Fibroblast of skin of left biceps (primary cell): ENCODE results near the gene C10orf143.
"Not testable (repeated sequence)": the region's sequence is repeated elsewhere in the genome, so short reads cannot be mapped to it uniquely, and the experiment has no call there.

Source experiments
- DNase-seq, 2 experiments: peaks; one replicate each; pipeline ENCODE4 v3.0.0-alpha.2; 2013; ENCODE audit warnings: low read depth in 2 of 2

The C10orf143 gene

GRCh38 chr10:130110246-130111112 lies at the start of gene C10orf143:
C10orf143 (minus strand) TSS chr10:130110830; CDS start chr10:130110772, 58 bp downstream.
- peak; percentile 91 to 95 for DNase-seq

DNA sequence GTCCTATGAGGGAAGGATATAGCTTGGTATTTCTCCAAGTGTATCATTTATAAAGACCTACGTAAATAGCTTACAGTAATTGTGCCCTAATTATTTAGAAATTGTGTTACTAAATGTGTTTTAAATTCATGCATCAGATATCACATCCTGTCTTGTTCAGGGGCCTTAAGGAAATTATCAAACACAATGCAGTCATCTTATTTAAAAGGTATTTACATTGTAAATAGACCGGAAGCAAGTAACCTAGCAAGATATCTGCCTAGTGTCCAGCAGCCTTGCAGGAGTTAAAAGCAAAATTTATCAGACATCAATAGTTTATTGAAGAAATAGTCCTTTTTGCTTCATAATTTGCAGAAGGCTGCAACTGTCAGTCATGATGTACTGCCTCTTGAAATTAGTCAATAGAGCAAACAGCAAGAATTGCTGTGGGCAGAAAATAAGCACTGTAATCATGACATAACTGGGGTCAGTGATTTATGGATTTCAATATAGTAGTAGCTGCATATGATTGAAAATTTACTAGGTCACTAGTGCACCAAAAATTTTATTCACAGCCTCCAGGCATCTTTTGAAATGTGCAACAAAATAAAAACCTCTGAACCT lies 48.7 kb upstream of the C10orf143 start:
- DNase-seq = no peak

DNA sequence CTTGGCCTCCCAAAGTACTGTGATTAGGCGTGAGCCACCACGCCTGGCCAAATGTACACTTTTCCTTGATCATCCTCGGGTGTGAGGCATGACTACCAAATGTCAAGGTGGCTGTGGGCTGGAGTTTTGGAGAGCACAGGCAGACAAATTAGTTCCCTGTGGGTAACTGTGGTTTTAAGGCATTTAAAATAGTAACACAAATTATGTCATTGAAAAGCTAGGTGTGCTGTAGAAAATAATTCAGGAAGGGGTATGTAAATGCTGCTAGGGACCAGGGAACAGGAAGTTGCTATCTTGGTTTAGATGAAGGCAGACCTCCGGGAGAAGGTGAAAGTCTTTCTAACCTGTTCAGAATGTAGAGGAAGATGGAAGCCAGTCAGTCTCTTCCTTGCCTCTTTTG lies 35.4 kb upstream of the C10orf143 start:
- DNase-seq = no peak

GRCh38 chr10:130141878-130142277 lies 31.2 kb upstream of the C10orf143 start:
- DNase-seq = no peak

DNA sequence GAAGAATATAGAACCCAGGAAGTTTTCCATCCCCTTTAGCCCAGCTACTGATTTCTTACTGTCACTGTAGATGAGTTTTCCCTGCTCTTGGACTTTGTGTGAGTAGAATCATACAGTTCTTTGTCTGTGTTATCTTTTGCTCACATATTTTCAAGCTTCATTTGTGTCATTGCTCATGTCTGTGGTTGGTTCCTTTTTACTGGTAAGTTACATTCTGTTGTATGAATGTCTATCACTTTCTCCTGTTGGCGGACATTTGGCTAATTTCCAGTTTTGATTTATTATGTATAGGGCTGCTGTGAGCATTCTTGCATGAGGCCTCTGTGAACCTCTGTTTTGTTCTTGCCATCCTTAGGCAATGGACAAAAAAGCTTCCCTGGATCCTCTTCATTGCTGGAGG lies 30.8 kb upstream of the C10orf143 start:
- DNase-seq = no peak

- DNase-seq = no peak
Measured at GRCh38 chr10:130141038-130141437, 30.4 kb upstream of the C10orf143 start.

- DNase-seq = no peak
Measured at GRCh38 chr10:130140425-130140824, 29.8 kb upstream of the C10orf143 start.

DNA sequence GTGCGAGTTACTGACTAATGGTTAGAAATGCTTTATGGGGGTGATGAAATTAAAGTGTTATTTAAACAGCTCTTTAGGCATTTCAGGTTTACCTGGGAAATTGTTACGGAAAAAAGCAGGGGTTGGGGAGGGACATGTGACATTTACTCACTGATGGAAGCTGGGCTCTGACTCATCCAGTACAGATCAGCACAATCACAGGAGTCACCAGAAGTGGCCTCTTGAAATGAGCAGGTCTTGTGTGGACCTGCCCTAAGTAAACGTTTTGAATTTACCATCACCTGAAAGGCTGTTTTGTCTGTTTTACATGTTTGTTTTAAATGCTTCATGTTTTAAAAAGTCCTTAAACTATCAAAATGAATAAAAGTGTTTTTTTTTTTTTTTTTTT lies 27.8 kb upstream of the C10orf143 start:
- no peak for DNase-seq

DNA sequence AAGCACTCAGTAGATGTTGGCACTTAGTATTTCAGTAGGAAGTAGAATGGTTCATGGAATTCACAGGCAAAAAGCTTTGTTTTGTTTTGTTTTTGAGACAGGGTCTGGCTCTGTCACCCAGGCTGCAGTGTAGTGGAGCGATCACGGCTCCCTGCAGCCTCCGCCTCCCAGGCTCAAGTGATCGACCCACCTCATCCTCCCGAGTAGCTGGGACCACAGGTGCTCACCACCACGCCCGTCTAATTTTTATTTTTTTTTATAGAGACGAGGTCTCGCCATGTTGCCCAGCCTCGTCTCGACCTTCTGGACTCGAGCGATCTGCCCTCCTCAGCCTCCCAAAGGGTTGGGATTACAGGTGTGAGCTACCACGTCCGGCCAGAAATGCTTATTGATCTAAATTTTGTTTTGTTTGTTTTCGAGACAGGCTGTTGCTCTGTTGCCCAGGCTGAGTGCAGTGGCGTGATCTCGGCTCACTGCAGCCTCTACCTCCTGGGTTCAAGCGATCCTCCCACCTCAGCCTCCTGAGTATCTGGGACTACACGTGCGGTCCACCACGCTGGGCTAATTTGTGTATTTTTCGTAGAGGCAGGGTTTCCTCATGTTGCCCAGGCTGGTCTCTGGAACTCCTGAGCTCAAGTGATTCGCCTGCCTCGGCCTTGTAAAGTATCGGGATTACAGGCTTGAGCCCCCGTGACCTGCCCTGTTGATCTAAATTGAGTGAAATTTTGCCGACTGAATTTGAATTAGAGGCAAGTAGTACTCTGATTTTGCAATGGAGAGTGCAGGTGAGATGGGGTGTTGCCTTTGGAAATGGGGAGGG lies 27.2 kb upstream of the C10orf143 start:
- no peak for DNase-seq

DNA sequence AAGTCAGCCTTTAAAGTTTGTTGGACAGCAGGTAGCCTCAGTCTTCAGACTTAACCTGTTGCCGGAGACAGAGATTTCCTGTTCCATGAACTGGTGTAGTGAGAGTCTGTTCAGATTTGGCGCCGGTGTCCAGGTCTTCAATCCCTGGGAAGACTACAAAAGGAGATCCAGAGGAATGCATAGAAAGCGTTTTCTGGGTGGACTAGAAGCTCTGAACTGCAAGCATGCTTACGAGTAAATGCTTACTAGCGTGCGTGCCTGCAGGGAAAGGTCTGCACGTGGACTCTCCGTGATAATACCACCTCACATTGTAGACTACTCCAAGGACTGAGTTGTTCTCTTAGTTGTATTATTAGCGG lies 26.4 kb upstream of the C10orf143 start:
- DNase-seq = no peak

DNA sequence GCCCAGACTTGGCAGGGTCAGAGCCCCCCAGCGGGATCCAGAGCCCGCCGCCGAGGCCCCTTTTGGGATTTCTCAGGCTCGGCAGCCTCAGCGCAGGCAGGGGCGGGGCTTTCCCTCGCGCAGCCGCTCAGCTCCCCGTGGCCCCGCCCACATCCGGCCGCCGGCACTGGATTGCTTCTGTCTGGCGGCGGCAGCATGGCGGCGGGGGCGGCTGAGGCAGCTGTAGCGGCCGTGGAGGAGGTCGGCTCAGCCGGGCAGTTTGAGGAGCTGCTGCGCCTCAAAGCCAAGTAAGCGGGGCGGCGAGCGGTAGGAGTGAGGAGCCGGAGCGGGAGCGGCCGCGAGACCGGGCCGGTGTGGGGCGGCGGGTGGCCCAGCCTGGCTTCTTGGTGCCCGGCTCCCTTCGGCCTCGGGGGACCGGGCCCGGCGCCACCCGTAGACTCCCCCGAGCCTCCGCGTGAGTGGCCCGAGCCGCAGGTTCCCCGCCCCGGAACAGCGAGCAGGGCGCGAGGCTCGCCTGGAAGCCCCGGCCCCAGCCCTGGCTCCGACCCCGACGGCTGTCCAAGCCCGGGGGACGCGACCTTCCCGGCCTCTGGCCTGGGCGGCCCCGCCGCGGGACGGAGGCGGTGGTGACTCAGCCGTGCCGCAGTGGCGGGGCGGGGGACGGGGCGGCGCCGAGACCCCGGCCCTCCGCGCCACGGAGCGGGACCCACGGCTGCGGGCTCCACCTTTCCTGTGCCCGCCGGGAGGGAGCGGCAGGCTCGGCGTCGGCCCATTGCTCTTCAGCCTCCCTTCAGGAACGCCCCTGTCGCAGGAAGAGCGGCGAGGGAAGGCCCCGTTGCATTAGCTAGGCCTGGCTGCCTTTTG lies 25.8 kb upstream of the C10orf143 start, which contains the start of gene GLRX3:
TSS of gene GLRX3 (plus strand) at position 166 of the 864 bp plus-strand sequence. CDS start at position 196, 30 bp downstream.
- peak; percentile 40 to 53 for DNase-seq

DNA sequence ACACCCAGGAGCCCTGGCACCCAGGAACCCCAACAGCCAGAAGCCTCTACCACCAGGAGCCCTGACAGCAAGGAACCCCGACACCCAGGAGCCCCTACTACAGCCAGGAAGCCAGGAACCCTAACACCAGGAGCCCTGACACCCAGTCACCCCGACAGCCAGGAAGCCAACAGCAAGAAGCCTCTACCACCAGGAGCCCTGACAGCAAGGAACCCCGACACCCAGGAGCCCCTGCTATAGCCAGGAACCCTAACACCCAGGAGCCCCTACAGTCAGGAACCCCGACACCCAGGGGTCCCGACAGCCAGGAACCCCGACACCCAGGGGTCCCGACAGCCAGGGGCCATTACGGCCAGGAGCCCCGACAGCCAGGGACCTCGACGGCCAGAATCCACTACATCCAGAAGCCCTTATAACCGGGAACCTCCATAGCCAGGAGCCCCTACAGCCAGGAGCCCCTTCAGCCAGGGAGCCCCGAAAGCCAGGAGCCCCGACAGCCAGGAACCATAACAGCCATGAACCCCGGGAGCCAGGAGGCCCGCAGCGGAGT lies 25.1 kb upstream of the C10orf143 start:
- no peak for DNase-seq

- no peak for DNase-seq
Measured at GRCh38 chr10:130128922-130129321, 18.3 kb upstream of the C10orf143 start.

DNA sequence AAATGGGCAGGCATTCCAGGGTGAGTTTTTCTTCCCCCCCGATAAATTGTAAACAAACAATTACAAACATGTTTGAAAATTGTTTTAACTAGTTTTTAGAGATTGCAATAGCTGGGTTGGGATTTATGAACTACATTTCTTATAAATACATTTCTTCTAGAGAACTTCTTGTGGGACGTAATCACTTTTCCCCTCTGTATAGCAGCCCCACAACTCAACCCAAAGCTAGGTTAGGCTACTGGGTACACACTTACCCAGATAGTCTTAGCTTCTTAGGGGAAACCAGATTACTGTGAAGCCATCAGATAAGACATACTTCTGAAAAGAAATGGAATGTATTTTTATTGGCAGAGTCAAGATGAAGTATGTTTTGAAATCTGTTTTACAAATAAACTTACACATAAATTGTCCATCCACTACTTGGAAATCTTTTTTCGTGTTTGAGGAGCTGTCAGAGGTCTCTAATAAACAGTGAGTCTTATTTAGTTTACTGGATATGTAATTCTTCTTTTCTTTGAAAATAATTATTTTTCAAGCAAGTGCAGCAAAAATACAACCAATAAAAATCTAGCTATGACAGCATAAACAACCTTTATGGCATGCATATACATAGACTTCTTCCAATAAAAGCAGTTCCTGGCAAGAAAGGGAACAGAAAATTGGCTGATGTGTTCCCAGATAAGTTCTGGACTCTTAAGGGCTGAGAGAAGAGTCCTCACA lies 17.6 kb upstream of the C10orf143 start:
- DNase-seq = no peak

GRCh38 chr10:130127364-130128061 lies 16.9 kb upstream of the C10orf143 start:
- DNase-seq = peak in 1 of 2 experiments; percentile 21

DNA sequence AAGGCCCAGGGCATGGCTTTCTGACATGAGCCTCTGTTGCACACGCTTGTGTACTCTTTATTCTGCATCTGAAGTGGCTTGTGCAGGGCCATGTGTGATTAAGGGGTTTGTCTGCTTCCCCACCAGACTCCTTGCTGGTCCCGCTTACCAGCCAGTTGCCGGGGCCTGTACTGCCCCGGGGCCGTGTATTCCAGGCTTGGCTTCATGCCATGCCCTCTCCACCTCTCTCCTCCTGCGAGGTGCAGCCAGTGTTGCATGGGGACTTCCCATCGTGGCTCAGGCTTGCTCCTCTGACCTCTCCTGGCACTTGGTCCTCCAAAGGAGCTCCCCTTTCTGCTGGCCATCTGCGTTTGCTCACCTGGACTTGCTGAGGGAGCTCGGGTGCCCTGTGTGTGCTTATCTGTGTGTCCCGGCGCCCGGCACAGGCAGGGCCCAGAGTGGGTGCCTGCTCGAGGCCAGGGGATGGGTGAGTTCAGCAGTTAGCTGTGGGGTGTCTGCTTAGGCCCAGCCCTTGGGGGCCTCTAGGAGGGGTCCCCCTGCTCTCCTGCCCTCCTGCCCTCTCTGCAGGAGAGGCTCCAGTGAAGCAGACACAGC lies 11.0 kb upstream of the C10orf143 start:
- no peak for DNase-seq

- DNase-seq = not testable (repeated sequence)
Measured at GRCh38 chr10:130117535-130117934, 6.9 kb upstream of the C10orf143 start.

DNA sequence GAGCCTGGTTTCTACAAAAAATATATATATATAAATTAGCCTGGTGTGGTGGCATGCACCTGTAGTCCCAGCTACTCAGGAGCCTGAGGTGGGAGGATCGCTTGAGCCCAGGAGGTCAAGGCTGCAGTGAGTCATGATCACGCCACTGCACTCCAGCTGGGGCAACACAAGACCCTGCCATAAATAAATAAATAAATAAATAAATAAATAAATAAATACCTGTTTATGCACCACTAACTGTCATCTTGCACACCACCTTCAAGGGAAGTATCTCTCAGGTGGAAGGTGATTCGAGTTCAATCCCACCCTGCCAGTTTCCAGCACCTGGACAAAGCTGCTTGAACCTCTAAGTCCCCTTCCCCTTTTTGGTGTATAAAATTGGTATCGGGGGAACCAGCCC lies 6.3 kb upstream of the C10orf143 start:
- not testable (repeated sequence) for DNase-seq

DNA sequence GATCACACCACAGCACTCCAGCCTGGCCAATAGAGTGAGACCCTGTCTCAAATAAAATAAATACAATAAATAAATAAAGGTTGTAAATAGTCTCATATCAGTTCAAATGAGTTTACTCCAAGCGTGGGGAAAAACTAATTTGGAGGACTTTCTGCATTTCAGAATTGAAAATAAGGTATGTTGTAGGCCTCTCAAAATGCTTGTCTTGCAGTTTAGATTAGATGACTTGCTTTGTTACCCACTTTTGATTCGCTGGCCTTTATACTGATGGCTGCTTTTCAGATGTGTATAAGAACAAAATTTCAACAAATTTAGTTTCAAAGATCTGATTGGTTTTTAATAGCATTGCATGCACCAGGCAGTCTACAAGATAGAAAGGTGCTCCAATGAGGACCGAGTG lies 2.2 kb upstream of the C10orf143 start:
- DNase-seq = no peak
